H9 (cell line): Measurements from ENCODE around the gene SYT3. TPM values are rescaled to one million over a fixed set of nuclear protein-coding genes. Genes with fewer than 3 reads are reported as not detected.

Source experiments
- DNase-seq: peaks from one replicate; pipeline ENCODE4 v3.0.0-alpha.2; 2017
- H2AFZ ChIP-seq: one replicate; pipeline ENCODE4 v1.6.1; 2013; ENCODE audit warnings: mild to moderate bottlenecking, low read length, control low read depth, moderate library complexity
- H2AK5ac ChIP-seq: 2 replicates; pipeline ENCODE4 v1.6.1; 2013; ENCODE audit warnings: low read length, control low read depth, mixed read lengths; ENCODE audit not compliant: insufficient read length
- H2BK120ac ChIP-seq: one replicate; pipeline ENCODE4 v1.6.1; 2013; ENCODE audit warnings: low read depth, mild to moderate bottlenecking, low read length, control low read depth, inconsistent platforms; ENCODE audit not compliant: poor library complexity, severe bottlenecking
- H2BK12ac ChIP-seq: 2 replicates; pipeline ENCODE4 v1.6.1; 2013; ENCODE audit warnings: low read length, control low read depth, mixed read lengths, low read depth; ENCODE audit not compliant: insufficient read length
- H2BK15ac ChIP-seq: 2 replicates; pipeline ENCODE4 v1.6.1; 2013; ENCODE audit warnings: low read depth, low read length, control low read depth
- H2BK20ac ChIP-seq: one replicate; pipeline ENCODE4 v1.6.1; 2013; ENCODE audit warnings: low read depth, mild to moderate bottlenecking, low read length, control low read depth, inconsistent platforms; ENCODE audit not compliant: poor library complexity, severe bottlenecking
- H2BK5ac ChIP-seq: 2 replicates; pipeline ENCODE4 v1.6.1; 2013; ENCODE audit warnings: low read length, control low read depth, mixed read lengths; ENCODE audit not compliant: insufficient read length
- H3K14ac ChIP-seq: 2 replicates; pipeline ENCODE4 v1.6.1; 2013; ENCODE audit warnings: low read length, control low read depth; ENCODE audit not compliant: insufficient read depth
- H3K18ac ChIP-seq: 2 replicates; pipeline ENCODE4 v1.6.1; 2013; ENCODE audit warnings: low read depth, mild to moderate bottlenecking, mixed read lengths, low read length, control low read depth; ENCODE audit not compliant: insufficient read length
- H3K23ac ChIP-seq: 2 replicates; pipeline ENCODE4 v1.6.1; 2013; ENCODE audit warnings: low read length, control low read depth, mixed read lengths, low read depth; ENCODE audit not compliant: insufficient read length
- H3K23me2 ChIP-seq: 2 replicates; pipeline ENCODE4 v1.6.1; 2013; ENCODE audit warnings: low read depth, mild to moderate bottlenecking, mixed read lengths, low read length, control low read depth; ENCODE audit not compliant: insufficient read length, poor library complexity, severe bottlenecking
- H3K27ac ChIP-seq: 2 replicates; pipeline ENCODE4 v1.5.1; 2013; ENCODE audit warnings: low read length, control low read depth, mixed read lengths, low read depth; ENCODE audit not compliant: insufficient read length
- H3K27me3 ChIP-seq: 2 replicates; pipeline ENCODE4 v1.6.1; 2013; ENCODE audit warnings: low read length, control low read depth, inconsistent platforms; ENCODE audit not compliant: insufficient read depth
- H3K4ac ChIP-seq: 2 replicates; pipeline ENCODE4 v1.6.1; 2013; ENCODE audit warnings: low read depth, mild to moderate bottlenecking, control low read depth, inconsistent platforms, low read length, moderate library complexity
- H3K4me1 ChIP-seq: 2 replicates; pipeline ENCODE4 v1.6.1; 2013; ENCODE audit warnings: low read length, control low read depth, inconsistent platforms; ENCODE audit not compliant: insufficient read depth
- H3K4me2 ChIP-seq: 2 replicates; pipeline ENCODE4 v1.6.1; 2013; ENCODE audit warnings: low read length, control low read depth, mixed read lengths; ENCODE audit not compliant: insufficient read length, insufficient read depth
- H3K56ac ChIP-seq: 2 replicates; pipeline ENCODE4 v1.6.1; 2013; ENCODE audit warnings: low read depth, mild to moderate bottlenecking, mixed read lengths, low read length, control low read depth; ENCODE audit not compliant: insufficient read length
- H3K79me1 ChIP-seq: 2 replicates; pipeline ENCODE4 v1.6.1; 2013; ENCODE audit warnings: low read depth, mild to moderate bottlenecking, moderate library complexity, low read length, control low read depth, inconsistent platforms; ENCODE audit not compliant: insufficient read depth, poor library complexity, severe bottlenecking
- H3K79me2 ChIP-seq: 2 replicates; pipeline ENCODE4 v1.6.1; 2013; ENCODE audit warnings: low read length, control low read depth, inconsistent platforms; ENCODE audit not compliant: insufficient read depth
- H3K9ac ChIP-seq: 2 replicates; pipeline ENCODE4 v1.6.1; 2013; ENCODE audit warnings: low read length, control low read depth, mixed read lengths; ENCODE audit not compliant: insufficient read length; ENCODE audit errors: extremely low read depth
- H3K9me3 ChIP-seq: one replicate; pipeline ENCODE4 v1.6.1; 2013; ENCODE audit warnings: low read depth, low read length, inconsistent platforms; ENCODE audit not compliant: control insufficient read depth
- H3T11ph ChIP-seq: one replicate; pipeline ENCODE4 v1.6.1; 2013; ENCODE audit warnings: mild to moderate bottlenecking, low read length, control low read depth, inconsistent platforms
- H4K20me1 ChIP-seq: one replicate; pipeline ENCODE4 v1.6.1; 2013; ENCODE audit not compliant: control insufficient read depth, insufficient read length, insufficient read depth
- H4K5ac ChIP-seq: 2 replicates; pipeline ENCODE4 v1.6.1; 2013; ENCODE audit warnings: low read depth, mild to moderate bottlenecking, mixed read lengths, low read length, control low read depth; ENCODE audit not compliant: insufficient read length
- H4K8ac ChIP-seq: replicated peaks from 2 replicates; pipeline ENCODE4 v1.6.1; 2013; ENCODE audit warnings: low read length, control low read depth, mixed read lengths, low read depth; ENCODE audit not compliant: insufficient read length
- H4K91ac ChIP-seq: 2 replicates; pipeline ENCODE4 v1.6.1; 2013; ENCODE audit warnings: low read depth, mild to moderate bottlenecking, moderate library complexity, mixed read lengths, low read length, control low read depth; ENCODE audit not compliant: insufficient read length
- H3K27ac Mint-ChIP-seq, 3 experiments: 2 replicates in 2 of 3; 3 replicates in 1 of 3; pipeline ENCODE4 v1.8.0; 2020 to 2021; ENCODE audit warnings: mixed read lengths in 3 of 3, mild to moderate bottlenecking in 1 of 3, moderate library complexity in 1 of 3
- H3K27me3 Mint-ChIP-seq: 2 replicates; pipeline ENCODE4 v1.8.0; 2021; ENCODE audit warnings: low read depth, mild to moderate bottlenecking, moderate library complexity, mixed read lengths
- H3K36me3 Mint-ChIP-seq, 3 experiments: 2 replicates in 2 of 3; 3 replicates in 1 of 3; pipeline ENCODE4 v1.8.0; 2020 to 2021; ENCODE audit warnings: low read depth in 3 of 3, mixed read lengths in 3 of 3; ENCODE audit not compliant: insufficient read depth in 1 of 3
- H3K4me1 Mint-ChIP-seq, 2 experiments: 2 replicates each; pipeline ENCODE4 v1.8.0; 2020; ENCODE audit warnings: mixed read lengths in 2 of 2
- H3K4me3 Mint-ChIP-seq, 2 experiments: 2 replicates in 1 of 2; 3 replicates in 1 of 2; pipeline ENCODE4 v1.8.0; 2020 to 2021; ENCODE audit warnings: mild to moderate bottlenecking in 2 of 2, mixed read lengths in 2 of 2, moderate library complexity in 1 of 2
- H3K9me3 Mint-ChIP-seq, 2 experiments: 2 replicates in 1 of 2; 3 replicates in 1 of 2; pipeline ENCODE4 v1.8.0; 2020; ENCODE audit warnings: mild to moderate bottlenecking in 2 of 2, mixed read lengths in 2 of 2, moderate library complexity in 1 of 2
- WGBS: extraction: QIAGEN DNeasy Blood & Tissue Kit; methylation state at CpG from one replicate; pipeline ENCODE4 v1.1.7; 2013; ENCODE audit warnings: missing lambda C conversion rate, low lambda C conversion rate, mixed read lengths; ENCODE audit not compliant: insufficient read length; ENCODE audit errors: extremely low coverage; 5-methylcytosine and 5-hydroxymethylcytosine counted together
- total RNA-seq: library from RNA; stranded (reverse); gene quantifications from 2 replicates; pipeline ENCODE4 v1.2.1, GENCODE V29; 2021
- TF ChIP-seq, protein P1 (sequence below): fragments of 200-600 bp; sonication (generic); conservative IDR thresholded peaks from 3 replicates; pipeline ENCODE4 v1.8.0; 2021; ENCODE audit warnings: antibody characterized with exemption, mild to moderate bottlenecking

Gene SYT3
- total RNA-seq, 1 experiment from 2014 or later: 3.1 TPM

DNA sequence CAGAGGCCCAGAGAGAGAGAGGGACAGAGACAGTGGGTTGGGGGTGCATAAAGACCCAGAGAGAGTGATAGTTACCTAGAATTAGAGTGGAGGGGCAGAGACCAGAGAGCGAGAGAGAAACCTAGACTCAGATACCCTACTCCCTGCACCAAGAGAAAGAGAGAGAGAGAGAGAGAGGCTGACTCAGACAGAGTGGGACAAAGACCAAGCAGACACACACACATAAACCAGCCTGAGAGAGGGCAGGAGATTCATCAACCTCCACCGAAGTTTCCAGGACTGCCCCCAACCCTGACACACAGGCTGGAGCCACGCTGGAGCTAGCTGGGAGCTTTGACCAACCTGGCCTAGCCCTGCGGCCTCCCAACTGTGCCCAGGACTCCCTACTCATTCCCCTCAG, 12.9 kb downstream of the SYT3 start:
- no CpG with 5 or more reads among the region's 4 CpGs for WGBS
- H3K14ac ChIP-seq: no peak overlapping the region; the same call in 1 of the 2 replicates
- H2BK5ac ChIP-seq: no peak overlapping the region
- H3K27ac ChIP-seq: no peak overlapping the region
- H2BK20ac ChIP-seq: no peak overlapping the region
- H3K18ac ChIP-seq: no peak overlapping the region
- peaks cover 0 to 6% of the 10 kb centered on the region in 2 experiments; a peak in 1 of 4 replicates for H3K4me1 Mint-ChIP-seq
- no peaks in the 10 kb centered on the region for H3K79me2 ChIP-seq
- no peaks in the 10 kb centered on the region; a peak in 1 of 7 replicates for H3K36me3 Mint-ChIP-seq
- no peak overlapping the region for H3K27ac Mint-ChIP-seq
- H3K4ac ChIP-seq: no peak overlapping the region
- H2AK5ac ChIP-seq: no peak overlapping the region
- no peak overlapping the region for H3K56ac ChIP-seq
- H2AFZ ChIP-seq: no peak overlapping the region
- no peaks in the 10 kb centered on the region for H3K4me1 ChIP-seq
- H3K79me1 ChIP-seq: no peaks in the 10 kb centered on the region
- TF ChIP-seq, protein P1, sequence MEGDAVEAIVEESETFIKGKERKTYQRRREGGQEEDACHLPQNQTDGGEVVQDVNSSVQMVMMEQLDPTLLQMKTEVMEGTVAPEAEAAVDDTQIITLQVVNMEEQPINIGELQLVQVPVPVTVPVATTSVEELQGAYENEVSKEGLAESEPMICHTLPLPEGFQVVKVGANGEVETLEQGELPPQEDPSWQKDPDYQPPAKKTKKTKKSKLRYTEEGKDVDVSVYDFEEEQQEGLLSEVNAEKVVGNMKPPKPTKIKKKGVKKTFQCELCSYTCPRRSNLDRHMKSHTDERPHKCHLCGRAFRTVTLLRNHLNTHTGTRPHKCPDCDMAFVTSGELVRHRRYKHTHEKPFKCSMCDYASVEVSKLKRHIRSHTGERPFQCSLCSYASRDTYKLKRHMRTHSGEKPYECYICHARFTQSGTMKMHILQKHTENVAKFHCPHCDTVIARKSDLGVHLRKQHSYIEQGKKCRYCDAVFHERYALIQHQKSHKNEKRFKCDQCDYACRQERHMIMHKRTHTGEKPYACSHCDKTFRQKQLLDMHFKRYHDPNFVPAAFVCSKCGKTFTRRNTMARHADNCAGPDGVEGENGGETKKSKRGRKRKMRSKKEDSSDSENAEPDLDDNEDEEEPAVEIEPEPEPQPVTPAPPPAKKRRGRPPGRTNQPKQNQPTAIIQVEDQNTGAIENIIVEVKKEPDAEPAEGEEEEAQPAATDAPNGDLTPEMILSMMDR: no peak
- no peak overlapping the region for H3K4me2 ChIP-seq
- H3T11ph ChIP-seq: no peak overlapping the region
- H4K5ac ChIP-seq: no peak overlapping the region
- H3K9ac ChIP-seq: no peak overlapping the region
- H3K4me3 Mint-ChIP-seq: no peak overlapping the region
- H3K9me3 Mint-ChIP-seq: no peaks in the 10 kb centered on the region
- no peaks in the 10 kb centered on the region for H3K9me3 ChIP-seq
- no peak overlapping the region for H2BK120ac ChIP-seq
- H3K27me3 Mint-ChIP-seq: peaks cover 27% of the 10 kb centered on the region
- H4K8ac ChIP-seq: no peak overlapping the region
- H2BK12ac ChIP-seq: no peak overlapping the region
- H4K20me1 ChIP-seq: no peaks in the 10 kb centered on the region
- no peak overlapping the region for H4K91ac ChIP-seq
- no peaks in the 10 kb centered on the region for H3K27me3 ChIP-seq
- H3K23me2 ChIP-seq: no peaks in the 10 kb centered on the region
- no peak overlapping the region for H2BK15ac ChIP-seq
- no peak for DNase-seq
- no peak overlapping the region for H3K23ac ChIP-seq
